AG08396 (cell line): ENCODE measurements around the gene MR1.

ENCODE experiments used
- DNase-seq: peaks from one replicate; pipeline ENCODE4 v3.0.0; 2012; ENCODE audit warnings: low spot score, mixed read lengths

The MR1 gene

GRCh38 chr1:181108304-181108867, 74.6 kb downstream of the MR1 start:
- DNase-seq, result no peak

GRCh38 chr1:181110013-181110412, 76.2 kb downstream of the MR1 start:
- DNase-seq, result no peak
